Measurements from ENCODE around the gene MAP4.

- no peak for TF ChIP-seq POLR2A (IDR thresholded peaks at IDR 0.05; ENCODE audit: low read length)
- TF ChIP-seq GATA1 (IDR thresholded peaks at IDR 0.05; ENCODE audit: low read depth, low read length), result no peak
Measured at GRCh38 chr3:47882338-47882737, 133.9 kb downstream of the MAP4 start.

All from erythroblast (primary cell).